KMS-11 (cell line): Measurements from ENCODE around the gene CHD6.

Source experiments
- H2AFZ ChIP-seq: fragments of 200-600 bp; sonication (generic); 2 replicates; pipeline ENCODE4 v1.6.1; 2016; ENCODE audit warnings: antibody characterized with exemption, mixed run types, low read depth
- H3K27ac ChIP-seq: fragments of 200-600 bp; sonication (generic); 2 replicates; pipeline ENCODE4 v1.6.1; 2016; ENCODE audit warnings: mild to moderate bottlenecking, mixed run types
- H3K27me3 ChIP-seq: fragments of 200-600 bp; sonication (generic); 2 replicates; pipeline ENCODE4 v1.6.1; 2017; ENCODE audit warnings: mild to moderate bottlenecking, low read depth, mixed run types, moderate library complexity; ENCODE audit not compliant: insufficient read depth
- H3K36me3 ChIP-seq: fragments of 200-600 bp; sonication (generic); 2 replicates; pipeline ENCODE4 v1.6.1; 2017; ENCODE audit warnings: mild to moderate bottlenecking, mixed run types; ENCODE audit not compliant: insufficient read depth
- H3K4me1 ChIP-seq: fragments of 200-600 bp; sonication (generic); 2 replicates; pipeline ENCODE4 v1.6.1; 2016; ENCODE audit warnings: mild to moderate bottlenecking, low read depth, mixed run types; ENCODE audit not compliant: poor library complexity, severe bottlenecking
- H3K4me2 ChIP-seq: fragments of 200-600 bp; sonication (generic); 2 replicates; pipeline ENCODE4 v1.7.0; 2016; ENCODE audit warnings: mild to moderate bottlenecking, mixed run types
- H3K4me3 ChIP-seq: fragments of 200-600 bp; sonication (generic); IDR thresholded peaks from 2 replicates; pipeline ENCODE4 v1.6.1; 2017; ENCODE audit warnings: low read depth, low read length, mixed read lengths; ENCODE audit not compliant: insufficient read depth
- H3K79me2 ChIP-seq: fragments of 200-600 bp; sonication (generic); 2 replicates; pipeline ENCODE4 v1.6.1; 2016; ENCODE audit warnings: low read depth, mixed run types; ENCODE audit not compliant: insufficient read depth
- H3K9ac ChIP-seq: fragments of 200-600 bp; sonication (generic); 2 replicates; pipeline ENCODE4 v1.6.1; 2016; ENCODE audit warnings: mild to moderate bottlenecking, mixed run types
- H4K20me1 ChIP-seq: fragments of 200-600 bp; sonication (generic); 2 replicates; pipeline ENCODE4 v1.6.1; 2016; ENCODE audit warnings: mild to moderate bottlenecking, mixed run types; ENCODE audit not compliant: insufficient read depth
- CTCF ChIP-seq: fragments of 200-600 bp; sonication (generic); conservative IDR thresholded peaks from 2 replicates; pipeline ENCODE4 v1.6.1; 2017; ENCODE audit warnings: low read depth, mild to moderate bottlenecking, antibody characterized with exemption, low read length, moderate library complexity, mixed read lengths

Gene CHD6

GRCh38 chr20:41645372-41645771, 27.2 kb upstream of the CHD6 start:
- Histone ChIP-seq H3K4me2 (no peak overlapping the region), H3K27ac (no peak overlapping the region), H3K4me1 (peaks cover 9% of the 10 kb centered on the region), H3K36me3 (no peaks in the 10 kb centered on the region), H3K9ac (no peak overlapping the region), H4K20me1 (no peaks in the 10 kb centered on the region), H2AFZ (no peak overlapping the region), H3K4me3 (no peak overlapping the region), H3K27me3 (no peaks in the 10 kb centered on the region), H3K79me2 (no peaks in the 10 kb centered on the region)
- TF ChIP-seq CTCF = no peak

- H3K79me2 ChIP-seq = no peaks in the 10 kb centered on the region
- H3K27me3 ChIP-seq = no peaks in the 10 kb centered on the region
- H3K4me1 ChIP-seq = peaks cover 9% of the 10 kb centered on the region
- H4K20me1 ChIP-seq = no peaks in the 10 kb centered on the region
- no peak for TF ChIP-seq CTCF
- H3K27ac ChIP-seq = no peak overlapping the region; the same call in 1 of the 2 replicates
- no peak overlapping the region for H3K4me2 ChIP-seq
- H3K4me3 ChIP-seq = no peak overlapping the region
- no peak overlapping the region; the same call in 1 of the 2 replicates for H2AFZ ChIP-seq
- H3K36me3 ChIP-seq = no peaks in the 10 kb centered on the region
- no peak overlapping the region for H3K9ac ChIP-seq
Measured at GRCh38 chr20:41643504-41643938, 25.3 kb upstream of the CHD6 start.

- Histone ChIP-seq H3K36me3 (no peaks in the 10 kb centered on the region), H3K79me2 (no peaks in the 10 kb centered on the region), H3K9ac (no peak overlapping the region), H4K20me1 (no peaks in the 10 kb centered on the region), H3K4me3 (no peak overlapping the region), H3K4me1 (peaks cover 9% of the 10 kb centered on the region), H2AFZ (no peak overlapping the region), H3K27me3 (no peaks in the 10 kb centered on the region), H3K27ac (no peak overlapping the region), H3K4me2 (no peak overlapping the region)
- TF ChIP-seq CTCF = no peak
Measured at GRCh38 chr20:41639630-41640029, 21.5 kb upstream of the CHD6 start.

- Histone ChIP-seq H3K27me3 (no peaks in the 10 kb centered on the region), H3K9ac (no peak overlapping the region), H2AFZ (no peak overlapping the region), H3K4me3 (no peak overlapping the region), H3K27ac (no peak overlapping the region), H3K4me1 (peaks cover 4% of the 10 kb centered on the region), H3K79me2 (no peaks in the 10 kb centered on the region), H3K4me2 (no peak overlapping the region), H3K36me3 (no peaks in the 10 kb centered on the region), H4K20me1 (no peaks in the 10 kb centered on the region)
- no peak for TF ChIP-seq CTCF
Measured at GRCh38 chr20:41638456-41638855, 20.3 kb upstream of the CHD6 start.
